Upper lobe of left lung (tissue), 6 donors: Measurements from ENCODE around the gene TAF4. TPM values are rescaled to one million over a fixed set of nuclear protein-coding genes. Genes with fewer than 3 reads are reported as not detected.

ENCODE experiments used
- ATAC-seq, 2 donors: fragments of 200-7000 bp; cut with Tn5 transposase; one replicate each; pipeline ENCODE4 v1.9.1; 2022; ENCODE audit warnings: mild to moderate bottlenecking in 2 of 2, moderate library complexity in 2 of 2; ENCODE audit not compliant: low FRiP score in 2 of 2
- DNase-seq, 2 donors: peaks; one replicate each; pipeline ENCODE4 v3.0.0-alpha.2; 2019 to 2020
- H3K27ac ChIP-seq, 4 donors: fragments of 200-600 bp; sonication (generic); one replicate each; pipeline ENCODE4 v1.5.1; 2016 to 2019
- H3K27me3 ChIP-seq, 4 donors: fragments of 200-600 bp; sonication (generic); one replicate each; pipeline ENCODE4 v1.5.1; 2017 to 2019
- H3K36me3 ChIP-seq, 4 donors: fragments of 200-600 bp; sonication (generic); one replicate each; pipeline ENCODE4 v1.5.1; 2016 to 2019
- H3K4me1 ChIP-seq, 4 donors: fragments of 200-600 bp; sonication (generic); one replicate each; pipeline ENCODE4 v1.5.1; 2018 to 2019
- H3K4me3 ChIP-seq, 4 donors: fragments of 200-600 bp; sonication (generic); one replicate each; pipeline ENCODE4 v1.5.1; 2017 to 2019; ENCODE audit warnings: mild to moderate bottlenecking in 2 of 4, moderate library complexity in 1 of 4
- H3K9me3 ChIP-seq, 4 donors: fragments of 200-600 bp; sonication (generic); one replicate each; pipeline ENCODE4 v1.5.1; 2018 to 2019
- EP300 ChIP-seq, 4 donors: sonication (generic); formaldehyde crosslinking; IDR thresholded peaks; one replicate each; pipeline ENCODE4 v1.5.1; 2017; ENCODE audit warnings: antibody characterized with exemption in 4 of 4, control low read depth in 2 of 4
- POLR2A ChIP-seq, 4 donors: fragments of 450-650 bp; IDR thresholded peaks; one replicate each; pipeline ENCODE4 v1.5.1; 2016 to 2017; ENCODE audit warnings: antibody characterized with exemption in 4 of 4, mild to moderate bottlenecking in 2 of 4
- POLR2AphosphoS5 ChIP-seq, 2 donors: sonication (generic); formaldehyde crosslinking; IDR thresholded peaks; one replicate each; pipeline ENCODE4 v1.5.1; 2017; ENCODE audit warnings: antibody characterized with exemption in 2 of 2
- WGBS, 2 donors: methylation state at CpG; one replicate each; pipeline ENCODE4 v1.1.5; 2017 to 2018; 5-methylcytosine and 5-hydroxymethylcytosine counted together
- total RNA-seq, 6 donors: library from RNA; depleted of rRNA in 4 of 6; stranded (reverse); fragments of >200 nt in 4 of 6; gene quantifications; one replicate each; pipeline versions ENCODE4 v1.1.0 to v1.2.1, GENCODE V29; 2016 to 2021
- TF ChIP-seq, protein P1 (sequence below), 6 experiments: fragments of 450-650 bp in 4 of 6; fragments of 200-600 bp in 2 of 6; sonication (generic) in 2 of 6; IDR thresholded peaks; one replicate each; pipeline ENCODE4 v1.5.1; 2016 to 2019; ENCODE audit warnings: antibody characterized with exemption in 6 of 6
- donor health status: DM: no; HTN: no; CAD: no; lungs with moderate emphysema.
- donor health status: DM: no; HTN: yes; CAD: no; lungs with severe emphysema.

Gene TAF4
- total RNA-seq, 6 donors from 2014 or later: 13.0 to 44.0 (median 20.7) TPM

- DNase-seq: peak in 1 of 2 donors; percentile 68
- TF ChIP-seq POLR2A (IDR thresholded peaks at IDR 0.05) (no peak), EP300 (IDR thresholded peaks at IDR 0.05) (no peak), POLR2AphosphoS5 (IDR thresholded peaks at IDR 0.05) (no peak)
- TF ChIP-seq, protein P1, sequence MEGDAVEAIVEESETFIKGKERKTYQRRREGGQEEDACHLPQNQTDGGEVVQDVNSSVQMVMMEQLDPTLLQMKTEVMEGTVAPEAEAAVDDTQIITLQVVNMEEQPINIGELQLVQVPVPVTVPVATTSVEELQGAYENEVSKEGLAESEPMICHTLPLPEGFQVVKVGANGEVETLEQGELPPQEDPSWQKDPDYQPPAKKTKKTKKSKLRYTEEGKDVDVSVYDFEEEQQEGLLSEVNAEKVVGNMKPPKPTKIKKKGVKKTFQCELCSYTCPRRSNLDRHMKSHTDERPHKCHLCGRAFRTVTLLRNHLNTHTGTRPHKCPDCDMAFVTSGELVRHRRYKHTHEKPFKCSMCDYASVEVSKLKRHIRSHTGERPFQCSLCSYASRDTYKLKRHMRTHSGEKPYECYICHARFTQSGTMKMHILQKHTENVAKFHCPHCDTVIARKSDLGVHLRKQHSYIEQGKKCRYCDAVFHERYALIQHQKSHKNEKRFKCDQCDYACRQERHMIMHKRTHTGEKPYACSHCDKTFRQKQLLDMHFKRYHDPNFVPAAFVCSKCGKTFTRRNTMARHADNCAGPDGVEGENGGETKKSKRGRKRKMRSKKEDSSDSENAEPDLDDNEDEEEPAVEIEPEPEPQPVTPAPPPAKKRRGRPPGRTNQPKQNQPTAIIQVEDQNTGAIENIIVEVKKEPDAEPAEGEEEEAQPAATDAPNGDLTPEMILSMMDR (IDR thresholded peaks at IDR 0.05): no peak
- H3K27me3 ChIP-seq: no peaks in the 10 kb centered on the region
- peaks cover 27 to 99% (median 86%) of the 10 kb centered on the region in 4 donors for H3K36me3 ChIP-seq
- ATAC-seq: no peak
- no peaks in the 10 kb centered on the region for H3K4me1 ChIP-seq
- no peaks in the 10 kb centered on the region for H3K9me3 ChIP-seq
- H3K27ac ChIP-seq: no peak overlapping the region
- WGBS, 2 donors: 89 to 94% methylated on average over 17 to 18 of the region's 24 CpGs
- no peak overlapping the region for H3K4me3 ChIP-seq
These were observed 61.9 kb downstream of the TAF4 start for GRCh38 chr20:62003567-62004405.

DNA sequence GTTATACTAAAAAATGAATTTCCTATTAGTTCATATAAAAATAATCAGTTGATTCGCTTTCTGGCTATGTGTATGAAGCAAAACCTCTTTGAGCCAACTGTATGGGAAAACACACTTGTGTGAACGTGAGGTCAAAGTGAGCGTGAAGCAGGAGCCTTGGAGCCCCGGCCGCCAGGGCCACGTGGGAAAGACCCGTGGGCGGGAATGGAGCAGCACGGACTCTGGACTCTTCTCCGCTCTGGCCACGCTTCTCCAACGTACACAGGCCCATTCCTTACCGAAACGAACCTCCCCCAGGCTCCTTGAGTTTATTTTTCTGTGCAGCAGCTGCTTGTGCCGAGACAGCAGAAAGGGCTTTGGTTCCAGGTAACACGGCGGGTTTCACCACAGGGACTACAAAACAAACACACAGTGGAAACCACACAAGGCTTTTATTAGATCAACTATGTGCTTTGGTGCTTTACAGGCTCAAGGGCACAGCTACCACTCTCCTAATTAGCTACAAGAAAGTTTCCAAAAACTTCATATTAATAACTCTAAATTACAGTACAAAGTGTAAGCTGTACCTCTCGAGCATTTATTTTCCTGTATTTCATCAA, 62.7 kb downstream of the TAF4 start:
- H3K27me3 ChIP-seq: no peaks in the 10 kb centered on the region
- H3K9me3 ChIP-seq: no peaks in the 10 kb centered on the region
- 94 to 96% methylated on average over 18 of the region's 18 CpGs for WGBS, 2 donors
- no peak overlapping the region for H3K27ac ChIP-seq
- peaks cover 22 to 99% (median 85%) of the 10 kb centered on the region in 4 donors for H3K36me3 ChIP-seq
- no peak for DNase-seq
- no peak for ATAC-seq
- H3K4me1 ChIP-seq: no peaks in the 10 kb centered on the region
- no peak for TF ChIP-seq POLR2AphosphoS5 (IDR thresholded peaks at IDR 0.05)
- TF ChIP-seq, protein P1 (IDR thresholded peaks at IDR 0.05): no peak
- TF ChIP-seq EP300 (IDR thresholded peaks at IDR 0.05): no peak
- no peak for TF ChIP-seq POLR2A (IDR thresholded peaks at IDR 0.05)
- H3K4me3 ChIP-seq: no peak overlapping the region

DNA sequence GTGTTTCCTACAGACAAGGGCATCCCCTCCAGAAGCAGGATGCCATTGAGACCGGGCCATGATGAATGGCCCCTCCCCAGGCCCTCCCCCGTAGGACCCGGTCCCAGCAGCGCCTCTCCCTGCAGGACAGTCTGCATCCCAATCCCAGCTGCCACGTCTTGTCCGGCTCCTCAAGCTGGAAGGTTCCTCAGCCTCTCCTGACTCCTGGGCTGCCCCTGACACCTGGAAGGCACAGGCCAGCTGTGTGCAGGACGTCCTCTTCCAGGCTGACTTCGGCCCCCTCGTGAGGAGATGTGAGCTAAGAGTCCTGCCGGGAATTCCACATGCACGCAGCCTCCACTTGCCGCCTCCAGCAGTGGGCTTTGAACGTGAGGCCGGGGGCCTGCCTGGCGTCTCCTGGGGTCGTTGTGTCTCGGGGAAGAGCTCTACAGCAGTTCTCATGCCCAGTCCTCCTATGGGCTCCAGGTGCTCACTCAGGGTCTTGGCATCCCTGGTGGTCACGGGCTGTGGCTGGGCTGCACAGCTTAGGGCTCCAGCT, 64.4 kb downstream of the TAF4 start:
- H3K36me3 ChIP-seq: peaks cover 25 to 98% (median 77%) of the 10 kb centered on the region in 4 donors
- 83 to 91% methylated on average over 4 to 18 of the region's 18 CpGs for WGBS, 2 donors
- no peaks in the 10 kb centered on the region for H3K4me1 ChIP-seq
- no peak overlapping the region for H3K4me3 ChIP-seq
- DNase-seq: peak in 1 of 2 donors; percentile 72
- ATAC-seq: no peak
- TF ChIP-seq POLR2A (IDR thresholded peaks at IDR 0.05) (no peak), POLR2AphosphoS5 (IDR thresholded peaks at IDR 0.05) (no peak), EP300 (IDR thresholded peaks at IDR 0.05) (no peak)
- TF ChIP-seq, protein P1 (IDR thresholded peaks at IDR 0.05): no peak
- no peak overlapping the region for H3K27ac ChIP-seq
- H3K27me3 ChIP-seq: no peaks in the 10 kb centered on the region
- no peaks in the 10 kb centered on the region for H3K9me3 ChIP-seq

DNA sequence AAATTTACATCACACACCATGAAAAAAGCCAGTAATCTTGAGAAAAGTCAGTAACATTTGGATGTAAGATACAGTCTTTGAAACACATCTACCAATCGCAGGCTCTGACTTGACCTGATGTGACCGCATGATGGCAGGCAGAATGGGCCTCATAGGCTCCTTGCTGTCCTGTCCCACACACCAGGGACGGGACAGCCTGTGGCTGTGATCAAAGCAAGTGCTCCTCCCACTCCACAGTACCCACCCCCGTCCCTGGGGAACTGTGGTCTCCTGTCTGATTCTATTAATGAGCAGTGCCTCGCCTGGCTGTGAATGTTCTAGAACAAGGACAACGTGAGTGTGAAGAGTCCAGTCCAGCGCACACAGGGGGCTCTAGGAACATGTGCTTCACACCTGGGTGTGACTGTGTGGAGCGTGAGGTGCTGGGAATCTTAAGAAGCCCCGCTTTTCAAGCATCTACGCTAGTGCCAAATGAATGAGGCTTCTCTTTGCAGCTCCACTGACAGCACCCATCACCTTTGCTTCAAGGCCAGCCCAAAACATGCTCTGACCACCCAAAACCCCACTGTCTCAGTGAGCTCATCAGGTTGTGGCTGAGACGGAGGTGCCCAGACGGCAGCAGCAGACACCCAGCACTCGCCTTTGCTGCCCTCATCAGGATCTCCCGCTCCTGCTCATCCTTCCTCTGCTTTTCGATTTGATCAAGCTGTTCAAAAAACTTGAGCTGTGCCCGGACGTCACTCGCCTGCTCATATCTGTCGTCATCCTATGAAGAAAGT, 67.1 kb downstream of the TAF4 start:
- Histone ChIP-seq H3K27me3 (no peaks in the 10 kb centered on the region), H3K27ac (no peak overlapping the region), H3K9me3 (no peaks in the 10 kb centered on the region), H3K36me3 (peaks cover 30 to 96% (median 76%) of the 10 kb centered on the region in 4 donors), H3K4me1 (no peaks in the 10 kb centered on the region), H3K4me3 (no peak overlapping the region)
- TF ChIP-seq POLR2A (IDR thresholded peaks at IDR 0.05): no peak
- TF ChIP-seq EP300 (IDR thresholded peaks at IDR 0.05): no peak
- no peak for TF ChIP-seq POLR2AphosphoS5 (IDR thresholded peaks at IDR 0.05)
- TF ChIP-seq, protein P1 (IDR thresholded peaks at IDR 0.05): no peak
- no peak for DNase-seq
- no peak for ATAC-seq
- 95 to 96% methylated on average over 16 to 19 of the region's 19 CpGs for WGBS, 2 donors
